H1 (cell line): ENCODE results near the gene VIPR2. TPM values are rescaled to one million over a fixed set of nuclear protein-coding genes. Genes with fewer than 3 reads are reported as not detected.

Source experiments
- SRF ChIP-seq: IDR thresholded peaks from 2 replicates; pipeline ENCODE4 v1.6.1; 2011; ENCODE audit warnings: mild to moderate bottlenecking, low read depth, low read length, moderate library complexity
- polyA plus RNA-seq, 7 experiments: library from polyadenylated mRNA; depleted of rRNA in 3 of 7; stranded (reverse) in 5 of 7; unstranded in 2 of 7; fragments of >200 nt in 5 of 7; fragments of 200-250 nt in 2 of 7; gene quantifications; 1 replicate in 5 of 7; 2 replicates in 1 of 7; 4 replicates in 1 of 7; pipeline versions ENCODE4 v1.2.1 to v1.2.3, GENCODE V29; 2011 to 2013; ENCODE audit warnings: missing spikeins in 2 of 7, mixed read lengths in 2 of 7
- total RNA-seq: library from RNA; stranded (reverse); fragmentation: NEBNext Ultra II Directional; extraction: Animal tissue kit (Norgen Biotek cat#: 25700); gene quantifications from 2 replicates; pipeline ENCODE4 v1.2.1, GENCODE V29; 2021

VIPR2 gene
- total and polyA plus RNA-seq, 2 of the 8 experiments (the other 6 are each of a cell fraction or from before 2014, with no cell fraction given): 2.4 to 6.3 TPM

DNA sequence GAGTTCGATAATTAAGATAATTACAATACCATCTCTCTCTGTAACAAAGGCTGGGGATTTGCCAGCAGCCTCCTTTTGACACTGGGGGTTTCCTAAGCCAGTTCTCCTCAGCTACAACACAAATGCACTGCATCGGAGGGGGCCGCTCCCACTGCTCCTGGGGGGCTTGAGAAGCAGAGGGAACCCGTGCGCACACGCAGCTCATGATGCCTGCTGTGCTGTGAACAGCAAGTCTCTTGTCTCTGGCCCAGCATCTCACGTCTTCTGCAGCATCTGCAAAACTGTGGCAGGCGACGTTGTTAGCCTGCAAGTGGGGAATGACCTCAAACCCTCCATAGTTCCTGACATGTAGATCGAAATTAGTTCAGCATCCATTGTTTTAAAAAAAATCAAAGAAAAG lies 5.5 kb downstream of the VIPR2 start (continued):
- no peak for TF ChIP-seq SRF
